GM21526 (cell line): ENCODE data around the gene SAG.

Experiments
- ATAC-seq: cut with Tn5 transposase; IDR thresholded peaks from one replicate; pipeline ENCODE4 v1.9.1; 2021; ENCODE audit warnings: moderate library complexity; ENCODE audit not compliant: unreplicated experiment, low FRiP score

Gene SAG

GRCh38 chr2:233307565-233307964 lies at the start of gene SAG:
TSS of gene SAG (plus strand) at chr2:233307816. CDS start at chr2:233309190, 1,374 bp downstream.
- no peak for ATAC-seq

GRCh38 chr2:233258211-233258610 lies 49.4 kb upstream of the SAG start:
- ATAC-seq, result no peak

- ATAC-seq, result no peak
Measured at GRCh38 chr2:233259730-233260129, 47.9 kb upstream of the SAG start.

GRCh38 chr2:233260661-233261060 lies 47.0 kb upstream of the SAG start:
- ATAC-seq, result no peak

GRCh38 chr2:233261819-233262555 lies 45.6 kb upstream of the SAG start:
- peak; percentile 48 for ATAC-seq

GRCh38 chr2:233262562-233262961 lies 45.1 kb upstream of the SAG start:
- no peak for ATAC-seq

- no peak for ATAC-seq
Measured at GRCh38 chr2:233263045-233263570, 44.5 kb upstream of the SAG start.

GRCh38 chr2:233264667-233265066 lies 42.9 kb upstream of the SAG start:
- ATAC-seq, result no peak

GRCh38 chr2:233265899-233266431 lies 41.7 kb upstream of the SAG start:
- ATAC-seq, result no peak

- no peak for ATAC-seq
Measured at GRCh38 chr2:233266481-233266880, 41.1 kb upstream of the SAG start.

- no peak for ATAC-seq
Measured at GRCh38 chr2:233267516-233268245, 39.9 kb upstream of the SAG start.

GRCh38 chr2:233270366-233270765 lies 37.2 kb upstream of the SAG start:
- ATAC-seq, result no peak

GRCh38 chr2:233270951-233271350 lies 36.7 kb upstream of the SAG start:
- ATAC-seq, result no peak

- ATAC-seq, result no peak
Measured at GRCh38 chr2:233271693-233272092, 35.9 kb upstream of the SAG start.

- no peak for ATAC-seq
Measured at GRCh38 chr2:233273120-233273519, 34.5 kb upstream of the SAG start.

- ATAC-seq, result no peak
Measured at GRCh38 chr2:233275223-233275622, 32.4 kb upstream of the SAG start.

- ATAC-seq, result no peak
Measured at GRCh38 chr2:233278921-233279320, 28.7 kb upstream of the SAG start.

GRCh38 chr2:233280114-233280693 lies 27.4 kb upstream of the SAG start:
- no peak for ATAC-seq

GRCh38 chr2:233281553-233281952 lies 26.1 kb upstream of the SAG start:
- no peak for ATAC-seq

- ATAC-seq, result no peak
Measured at GRCh38 chr2:233281992-233282603, 25.5 kb upstream of the SAG start.

- ATAC-seq, result no peak
Measured at GRCh38 chr2:233285921-233286320, 21.7 kb upstream of the SAG start.
